Thoracic aorta (tissue), 2 donors: ENCODE measurements around the gene BUB1B. TPM values are rescaled to one million over a fixed set of nuclear protein-coding genes. Genes with fewer than 3 reads are reported as not detected.
"Not testable (repeated sequence)": the region's sequence is repeated elsewhere in the genome, so short reads cannot be mapped to it uniquely, and the experiment has no call there.

Experiments
- ATAC-seq: fragments of 150-250 bp; one replicate; pipeline ENCODE4 v1.8.0; 2017; ENCODE audit warnings: low read depth; ENCODE audit not compliant: insufficient number of reproducible peaks, low FRiP score
- DNase-seq: peaks from one replicate; pipeline ENCODE4 v3.0.0-alpha.2; 2020; ENCODE audit warnings: low spot score
- H3K27ac ChIP-seq, 2 donors: fragments of 200-600 bp; sonication (generic); 1 replicate in 1 of 2; 2 replicates in 1 of 2; pipeline ENCODE4 v1.5.1; 2016; ENCODE audit warnings: mild to moderate bottlenecking in 2 of 2, moderate library complexity in 2 of 2
- H3K27me3 ChIP-seq: fragments of 200-600 bp; sonication (generic); replicated peaks from 2 replicates; pipeline ENCODE4 v1.6.0; 2016; ENCODE audit warnings: mild to moderate bottlenecking; ENCODE audit not compliant: insufficient read depth
- H3K36me3 ChIP-seq: fragments of 200-600 bp; sonication (generic); one replicate; pipeline ENCODE4 v1.5.1; 2016
- H3K4me1 ChIP-seq, 2 donors: fragments of 200-600 bp; sonication (generic); 1 replicate in 1 of 2; 2 replicates in 1 of 2; pipeline versions ENCODE4 v1.5.1 to v1.6.0; 2016; ENCODE audit warnings: low read depth in 2 of 2, mild to moderate bottlenecking in 1 of 2; ENCODE audit not compliant: control insufficient read depth in 1 of 2
- H3K4me3 ChIP-seq: fragments of 200-600 bp; sonication (generic); 2 replicates; pipeline ENCODE4 v1.5.1; 2016; ENCODE audit warnings: mild to moderate bottlenecking
- H3K9me3 ChIP-seq: fragments of 200-600 bp; sonication (generic); 2 replicates; pipeline ENCODE4 v1.5.1; 2016
- total RNA-seq, 2 donors: library from RNA; depleted of rRNA; stranded (reverse); fragments of >200 nt; gene quantifications; one replicate each; pipeline versions ENCODE4 v1.1.0 to v1.2.3, GENCODE V29; 2016
- TF ChIP-seq, protein P1 (sequence below): fragments of 200-600 bp; sonication (generic); IDR thresholded peaks from one replicate; pipeline ENCODE4 v1.5.1; 2019; ENCODE audit warnings: antibody characterized with exemption

Gene BUB1B
- total RNA-seq, 2 donors from 2014 or later = 0.41 to 3.5 TPM

DNA sequence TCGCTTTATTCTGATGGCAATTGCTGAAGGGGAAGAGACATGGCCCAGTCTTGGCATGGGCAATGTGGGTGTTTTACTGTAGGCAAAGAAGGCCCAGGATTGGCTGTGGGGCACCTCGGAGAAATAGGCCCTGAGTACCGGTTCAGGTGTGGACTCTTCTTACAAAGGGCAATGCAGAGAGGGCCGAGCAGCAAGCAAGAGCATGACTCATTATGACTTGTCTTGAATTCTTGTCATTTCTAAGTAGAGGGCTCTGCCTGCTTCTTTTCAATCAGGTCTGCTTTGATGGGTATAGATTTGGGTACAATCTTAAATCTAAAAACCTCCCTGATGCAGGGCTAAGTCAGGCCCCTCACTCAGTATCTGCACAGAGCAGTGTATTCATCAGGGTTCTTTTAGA is 14.8 kb upstream of the BUB1B start:
- no peak for ATAC-seq
- Histone ChIP-seq H3K9me3 (no peaks in the 10 kb centered on the region), H3K27me3 (no peaks in the 10 kb centered on the region), H3K27ac (no peak overlapping the region), H3K36me3 (no peaks in the 10 kb centered on the region), H3K4me1 (no peaks in the 10 kb centered on the region), H3K4me3 (no peak overlapping the region)
- TF ChIP-seq, protein P1, sequence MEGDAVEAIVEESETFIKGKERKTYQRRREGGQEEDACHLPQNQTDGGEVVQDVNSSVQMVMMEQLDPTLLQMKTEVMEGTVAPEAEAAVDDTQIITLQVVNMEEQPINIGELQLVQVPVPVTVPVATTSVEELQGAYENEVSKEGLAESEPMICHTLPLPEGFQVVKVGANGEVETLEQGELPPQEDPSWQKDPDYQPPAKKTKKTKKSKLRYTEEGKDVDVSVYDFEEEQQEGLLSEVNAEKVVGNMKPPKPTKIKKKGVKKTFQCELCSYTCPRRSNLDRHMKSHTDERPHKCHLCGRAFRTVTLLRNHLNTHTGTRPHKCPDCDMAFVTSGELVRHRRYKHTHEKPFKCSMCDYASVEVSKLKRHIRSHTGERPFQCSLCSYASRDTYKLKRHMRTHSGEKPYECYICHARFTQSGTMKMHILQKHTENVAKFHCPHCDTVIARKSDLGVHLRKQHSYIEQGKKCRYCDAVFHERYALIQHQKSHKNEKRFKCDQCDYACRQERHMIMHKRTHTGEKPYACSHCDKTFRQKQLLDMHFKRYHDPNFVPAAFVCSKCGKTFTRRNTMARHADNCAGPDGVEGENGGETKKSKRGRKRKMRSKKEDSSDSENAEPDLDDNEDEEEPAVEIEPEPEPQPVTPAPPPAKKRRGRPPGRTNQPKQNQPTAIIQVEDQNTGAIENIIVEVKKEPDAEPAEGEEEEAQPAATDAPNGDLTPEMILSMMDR = no peak
- no peak for DNase-seq

GRCh38 chr15:40149339-40149738 is 11.5 kb upstream of the BUB1B start:
- ATAC-seq = no peak
- no peaks in the 10 kb centered on the region for H3K4me1 ChIP-seq

GRCh38 chr15:40150163-40150925 is 10.5 kb upstream of the BUB1B start:
- Histone ChIP-seq H3K4me3 (no peak overlapping the region), H3K4me1 (no peaks in the 10 kb centered on the region), H3K27me3 (no peaks in the 10 kb centered on the region), H3K27ac (no peak overlapping the region), H3K9me3 (no peaks in the 10 kb centered on the region), H3K36me3 (no peaks in the 10 kb centered on the region)
- no peak for ATAC-seq
- TF ChIP-seq, protein P1 = no peak
- DNase-seq = no peak

More at GRCh38 chr15:40149339-40149738, 11.5 kb upstream of the BUB1B start:
- Histone ChIP-seq H3K4me3 (no peak overlapping the region), H3K36me3 (no peaks in the 10 kb centered on the region), H3K9me3 (no peaks in the 10 kb centered on the region), H3K27ac (no peak overlapping the region), H3K27me3 (no peaks in the 10 kb centered on the region)
- no peak for DNase-seq
- TF ChIP-seq, protein P1 = no peak

DNA sequence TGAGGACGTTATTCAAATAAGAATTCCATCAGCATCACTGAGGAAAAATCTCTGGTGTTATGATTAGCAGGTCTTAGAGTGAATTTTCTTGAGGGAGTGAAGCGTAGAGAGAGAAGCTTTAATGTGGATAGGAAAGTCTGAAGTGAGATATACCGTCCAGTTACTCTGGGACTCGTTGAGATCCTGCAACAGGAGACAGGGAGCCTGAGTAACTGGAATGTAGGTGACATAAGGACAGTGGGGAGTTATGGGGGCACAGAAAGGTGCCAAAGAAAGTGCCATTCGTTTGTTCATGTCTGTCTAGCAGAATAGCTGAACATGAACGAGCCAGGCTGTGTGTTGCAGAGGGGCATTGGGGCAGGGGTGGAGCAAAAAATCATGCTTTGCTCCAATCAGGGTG is 9.4 kb upstream of the BUB1B start:
- no peaks in the 10 kb centered on the region for H3K27me3 ChIP-seq
- TF ChIP-seq, protein P1 = no peak
- no peak overlapping the region for H3K4me3 ChIP-seq
- no peaks in the 10 kb centered on the region for H3K4me1 ChIP-seq
- no peak overlapping the region for H3K27ac ChIP-seq
- no peak for DNase-seq
- H3K36me3 ChIP-seq = no peaks in the 10 kb centered on the region
- no peaks in the 10 kb centered on the region for H3K9me3 ChIP-seq
- ATAC-seq = no peak

- Histone ChIP-seq H3K4me1 (no peaks in the 10 kb centered on the region), H3K27me3 (no peaks in the 10 kb centered on the region), H3K9me3 (no peaks in the 10 kb centered on the region), H3K4me3 (no peak overlapping the region), H3K27ac (no peak overlapping the region), H3K36me3 (no peaks in the 10 kb centered on the region)
- TF ChIP-seq, protein P1 = no peak
- DNase-seq (no peak), ATAC-seq (no peak)
Measured at GRCh38 chr15:40151991-40152390, 8.9 kb upstream of the BUB1B start.

DNA sequence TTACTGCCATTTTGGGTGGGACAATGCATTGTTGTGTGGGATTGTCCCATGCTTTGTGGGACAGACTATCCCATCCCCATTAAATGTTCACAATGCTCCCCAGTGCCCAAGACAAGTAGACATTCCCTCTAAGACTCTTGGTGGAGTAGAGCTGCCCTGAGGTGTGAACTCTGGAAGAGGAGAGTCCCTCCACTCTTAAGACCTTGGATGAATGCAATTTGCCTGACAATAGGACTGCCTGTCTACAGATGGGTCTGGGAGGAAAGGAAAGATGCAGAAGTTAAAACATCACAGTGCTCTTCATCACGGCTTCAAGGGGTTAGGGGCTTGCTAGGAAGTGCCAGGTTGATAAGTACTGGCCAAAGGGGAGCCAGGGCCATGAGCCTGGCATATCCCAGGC is 6.0 kb upstream of the BUB1B start:
- ATAC-seq, DNase-seq, H3K4me3 ChIP-seq, H3K4me1 ChIP-seq, H3K36me3 ChIP-seq, H3K27ac ChIP-seq, H3K9me3 ChIP-seq, H3K27me3 ChIP-seq: not testable (repeated sequence)
